Upper lobe of left lung (tissue), 4 donors: ENCODE data around the gene IRAK1.

Experiments used
- EP300 ChIP-seq, 4 donors: sonication (generic); formaldehyde crosslinking; IDR thresholded peaks; one replicate each; pipeline ENCODE4 v1.5.1; 2017; ENCODE audit warnings: antibody characterized with exemption in 4 of 4, control low read depth in 2 of 4
- TF ChIP-seq, protein P1 (sequence below), 6 experiments: fragments of 450-650 bp in 4 of 6; fragments of 200-600 bp in 2 of 6; sonication (generic) in 2 of 6; IDR thresholded peaks; one replicate each; pipeline ENCODE4 v1.5.1; 2016 to 2019; ENCODE audit warnings: antibody characterized with exemption in 6 of 6

GRCh38 chrX:154022108-154022507, 2.4 kb upstream of the IRAK1 start:
- TF ChIP-seq, protein P1, sequence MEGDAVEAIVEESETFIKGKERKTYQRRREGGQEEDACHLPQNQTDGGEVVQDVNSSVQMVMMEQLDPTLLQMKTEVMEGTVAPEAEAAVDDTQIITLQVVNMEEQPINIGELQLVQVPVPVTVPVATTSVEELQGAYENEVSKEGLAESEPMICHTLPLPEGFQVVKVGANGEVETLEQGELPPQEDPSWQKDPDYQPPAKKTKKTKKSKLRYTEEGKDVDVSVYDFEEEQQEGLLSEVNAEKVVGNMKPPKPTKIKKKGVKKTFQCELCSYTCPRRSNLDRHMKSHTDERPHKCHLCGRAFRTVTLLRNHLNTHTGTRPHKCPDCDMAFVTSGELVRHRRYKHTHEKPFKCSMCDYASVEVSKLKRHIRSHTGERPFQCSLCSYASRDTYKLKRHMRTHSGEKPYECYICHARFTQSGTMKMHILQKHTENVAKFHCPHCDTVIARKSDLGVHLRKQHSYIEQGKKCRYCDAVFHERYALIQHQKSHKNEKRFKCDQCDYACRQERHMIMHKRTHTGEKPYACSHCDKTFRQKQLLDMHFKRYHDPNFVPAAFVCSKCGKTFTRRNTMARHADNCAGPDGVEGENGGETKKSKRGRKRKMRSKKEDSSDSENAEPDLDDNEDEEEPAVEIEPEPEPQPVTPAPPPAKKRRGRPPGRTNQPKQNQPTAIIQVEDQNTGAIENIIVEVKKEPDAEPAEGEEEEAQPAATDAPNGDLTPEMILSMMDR (IDR thresholded peaks at IDR 0.05) = no peak
- no peak for TF ChIP-seq EP300 (IDR thresholded peaks at IDR 0.05)
